Measurements from ENCODE around the gene DHX16.
A peak's percentile ranks its signal among the peaks of the same experiment; 100 is the strongest.
"Not testable (repeated sequence)": the region's sequence is repeated elsewhere in the genome, so short reads cannot be mapped to it uniquely, and the experiment has no call there.

The DHX16 gene

GRCh38 chr6:30678964-30679726 is 6.3 kb upstream of the DHX16 start:
- DNase-seq = peak; percentile 95

GRCh38 chr6:30676660-30677285 is 4.0 kb upstream of the DHX16 start:
- no peak for DNase-seq

DNA sequence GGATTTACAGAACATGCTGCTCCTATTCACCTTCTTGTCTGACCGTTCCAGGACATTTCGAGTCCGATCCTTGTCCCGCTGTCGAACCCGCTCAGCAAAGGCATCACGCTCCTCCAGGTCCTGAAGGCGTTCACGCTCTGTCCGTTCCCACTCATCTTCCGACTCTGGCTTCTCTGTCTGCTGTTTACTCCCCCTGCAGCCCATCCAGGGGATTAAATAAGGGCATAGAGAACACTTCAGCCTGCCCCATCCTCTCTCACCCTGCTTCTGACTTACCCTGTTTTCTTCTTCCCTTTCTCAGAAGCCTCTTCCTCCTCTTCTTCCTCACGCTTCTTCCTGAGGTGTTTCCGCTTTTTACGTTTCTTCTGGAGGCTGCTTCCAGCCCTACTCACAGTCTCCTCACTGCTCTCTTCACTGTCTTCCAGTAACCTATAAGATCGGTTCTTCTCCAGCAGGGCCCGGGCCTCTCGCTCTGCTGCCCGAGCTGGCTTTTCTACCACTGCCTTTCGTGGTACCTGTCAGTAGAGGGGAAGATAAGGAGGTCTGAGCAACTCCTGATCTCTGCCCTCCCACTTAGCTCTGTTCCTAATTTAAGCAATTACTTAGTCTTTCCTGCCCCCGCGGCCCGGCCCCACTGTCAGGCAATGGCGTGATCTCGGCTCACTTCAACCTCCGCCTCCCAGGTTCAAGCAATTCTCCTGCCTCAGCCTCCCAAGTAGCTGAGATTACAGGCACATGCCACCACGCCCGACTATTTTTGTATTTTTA is 1.9 kb downstream of the DHX16 start:
- no peak for DNase-seq

DNA sequence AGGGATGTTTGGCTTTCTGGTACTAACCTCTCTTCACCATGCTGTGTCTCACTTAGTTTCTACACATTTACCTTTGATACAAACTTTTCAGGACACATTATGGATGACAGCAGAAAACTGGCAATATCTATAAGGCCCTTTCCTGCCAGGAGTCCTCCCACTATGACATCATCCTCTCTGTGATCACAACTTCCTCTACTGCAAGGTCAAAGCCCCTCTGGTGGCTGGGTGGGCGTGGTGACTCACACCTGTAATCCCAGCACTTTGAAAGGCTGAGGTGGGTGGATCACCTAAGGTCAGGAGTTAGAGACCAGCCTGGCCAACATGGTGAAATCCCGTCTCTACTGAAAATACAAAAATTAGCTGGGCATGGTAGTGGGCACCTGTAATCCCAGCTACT is 6.5 kb downstream of the DHX16 start:
- peak; percentile 80 for DNase-seq

GRCh38 chr6:30664994-30665767 is 7.6 kb downstream of the DHX16 start:
- no peak for DNase-seq

DNA sequence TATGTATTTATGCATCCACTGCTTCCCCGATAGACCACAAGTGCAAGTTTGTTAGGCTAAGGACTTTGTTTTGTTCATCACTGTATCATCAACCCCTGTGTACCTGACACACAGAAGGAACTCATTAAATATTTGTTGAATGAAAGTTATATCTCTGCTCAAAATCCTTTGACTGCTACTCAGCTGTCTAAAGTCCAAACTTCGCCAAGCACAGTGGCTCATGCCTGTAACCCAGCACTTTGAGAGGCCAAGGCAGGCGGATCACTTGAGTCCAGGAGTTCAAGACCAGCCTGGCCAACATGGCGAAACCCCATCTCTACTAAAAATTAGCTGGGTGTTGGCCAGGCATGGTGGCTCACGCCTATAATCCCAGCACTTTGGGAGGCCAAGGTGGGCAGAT is 14.9 kb downstream of the DHX16 start:
- not testable (repeated sequence) for DNase-seq

DNA sequence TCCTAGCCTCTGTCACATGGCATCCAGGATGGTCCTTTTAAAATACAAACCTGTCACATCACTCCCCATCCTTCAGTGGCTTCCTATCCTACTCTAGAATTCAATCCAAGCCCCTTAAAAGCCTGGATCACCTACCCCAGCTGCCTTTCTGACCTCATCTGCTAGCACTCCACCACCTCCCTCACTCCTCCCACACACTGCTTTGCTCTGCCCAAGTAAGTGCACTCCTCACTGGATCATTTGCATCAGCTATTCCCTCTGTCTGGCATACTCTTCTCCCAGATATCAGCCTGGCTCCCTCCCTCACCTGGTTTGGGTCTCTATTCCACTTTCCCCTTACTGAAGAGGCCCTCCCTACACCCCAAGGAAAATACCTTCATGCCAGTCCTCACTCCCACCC is 15.4 kb downstream of the DHX16 start:
- DNase-seq = no peak

- no peak for DNase-seq
Observed at GRCh38 chr6:30656513-30656912, 16.3 kb downstream of the DHX16 start.

DNA sequence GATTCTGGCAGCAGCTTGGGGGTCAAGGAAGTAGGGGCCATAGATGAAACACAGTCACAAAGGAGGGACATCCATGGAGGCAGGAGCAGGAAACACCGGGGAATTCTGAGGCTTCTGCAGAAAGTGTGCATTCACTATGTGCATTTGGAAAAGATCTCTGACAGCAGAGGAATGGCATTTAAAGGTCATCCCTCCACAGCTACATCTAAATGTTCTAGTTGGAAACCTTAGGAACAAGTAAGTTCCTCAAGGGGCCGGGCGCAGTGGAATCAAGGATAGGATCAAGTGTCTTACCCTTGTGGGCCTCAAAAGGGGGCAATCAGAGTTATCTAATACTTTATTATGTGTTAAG is 17.1 kb downstream of the DHX16 start:
- no peak for DNase-seq

GRCh38 chr6:30654798-30655742 is 17.7 kb downstream of the DHX16 start:
- DNase-seq = no peak

DNA sequence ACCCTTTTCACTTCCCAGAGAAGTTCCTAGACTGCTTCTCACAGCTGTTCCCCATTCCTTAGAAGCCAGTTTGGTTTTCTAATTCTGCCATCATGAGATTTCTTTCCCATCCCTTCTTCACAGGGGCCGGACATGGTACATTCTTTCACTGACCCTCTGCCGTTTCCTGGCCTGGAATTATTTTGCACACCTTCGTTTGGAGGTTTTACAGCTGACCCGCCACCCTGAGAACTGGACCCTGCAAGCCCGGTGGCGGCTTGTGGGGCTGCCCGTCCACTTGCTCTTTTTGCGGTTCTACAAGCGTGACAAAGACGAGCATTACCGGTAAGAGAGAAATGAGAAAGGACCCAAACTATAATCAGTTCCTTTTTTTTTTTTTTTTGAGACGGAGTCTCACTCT is 21.7 kb downstream of the DHX16 start:
- DNase-seq = no peak

- peak; percentile 87 for DNase-seq
Observed at GRCh38 chr6:30647242-30648116, 25.3 kb downstream of the DHX16 start.

GRCh38 chr6:30646450-30647241 is 26.2 kb downstream of the DHX16 start, which contains the start of gene C6orf136:
Gene C6orf136 (plus strand): TSS chr6:30647133. CDS start chr6:30647232, 99 bp downstream.
- peak; percentile 94 for DNase-seq

- DNase-seq = no peak
Observed at GRCh38 chr6:30645989-30646388, 26.8 kb downstream of the DHX16 start.

GRCh38 chr6:30644769-30645168 is 28.0 kb downstream of the DHX16 start:
- DNase-seq = no peak

DNA sequence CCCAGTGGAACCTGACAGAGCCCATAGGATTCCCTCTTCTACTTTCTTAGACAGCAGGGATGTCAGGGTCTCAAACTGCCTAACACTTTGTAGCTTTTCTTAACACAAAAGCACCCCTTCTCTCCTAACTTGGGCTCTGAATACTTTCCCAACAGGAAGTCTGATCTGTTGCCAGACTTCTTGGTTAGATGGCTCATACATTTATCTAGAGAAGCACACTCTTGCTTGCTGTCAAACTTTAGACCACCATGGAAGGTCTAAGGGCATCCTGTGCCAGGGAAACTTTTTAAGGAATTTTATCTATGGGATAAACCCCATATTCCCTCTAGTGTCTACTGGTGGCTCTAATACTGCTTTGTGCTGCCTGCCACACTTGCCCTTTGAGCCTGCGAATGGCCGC is 29.1 kb downstream of the DHX16 start:
- no peak for DNase-seq

- DNase-seq = no peak
Observed at GRCh38 chr6:30641048-30641447, 31.8 kb downstream of the DHX16 start.

DNA sequence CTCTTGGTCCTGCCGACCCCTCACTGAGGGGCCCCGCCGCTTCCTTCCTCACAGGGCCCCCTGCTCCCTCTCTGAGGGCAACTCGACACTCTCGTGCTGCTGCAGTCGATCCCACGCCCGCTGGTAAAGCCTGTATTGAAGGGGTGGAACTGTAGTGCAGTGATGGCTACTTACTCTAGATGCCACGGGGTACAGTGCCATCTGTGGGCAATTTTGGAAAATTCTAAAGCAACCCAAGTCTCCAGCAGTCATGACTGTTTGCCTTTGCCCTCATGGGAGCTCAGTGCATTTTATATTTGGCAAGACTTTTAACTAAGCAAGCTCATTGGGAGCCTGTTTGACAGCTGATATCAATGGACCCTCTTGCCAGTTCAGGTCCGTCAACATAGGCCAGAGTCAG is 32.3 kb downstream of the DHX16 start:
- DNase-seq = no peak

GRCh38 chr6:30635834-30636233 is 37.0 kb downstream of the DHX16 start:
- no peak for DNase-seq
